A673 (cell line): ENCODE results near the gene SLC5A2. TPM values are rescaled to one million over a fixed set of nuclear protein-coding genes. Genes with fewer than 3 reads are reported as not detected.

Experiments used
- BruUV-seq: library from RNA; stranded (reverse); fragments of 400-500 nt; replicated peaks from 2 replicates; lab custom pipeline; 2021; lab: Mats Ljungman, UMichigan
- CTCF ChIA-PET: fragments of 300-600 bp; sonication (Branson Sonifier 250); formaldehyde crosslinking; loops from one replicate; lab custom pipeline; 2022; ENCODE audit warnings: antibody characterized with exemption; lab: Charles Lee
- POLR2A ChIA-PET: fragments of 300-600 bp; sonication (Branson Sonifier 250); formaldehyde crosslinking; loops from one replicate; lab custom pipeline; 2022; ENCODE audit warnings: antibody characterized with exemption; ENCODE audit not compliant: low non-redundant PET; lab: Charles Lee
- DNase-seq: peaks from one replicate; pipeline ENCODE4 v3.0.0-alpha.2; 2015; ENCODE audit warnings: low spot score
- H3K27ac ChIP-seq: fragments of 200-600 bp; sonication (generic); 2 replicates; pipeline ENCODE4 v1.5.1; 2016; ENCODE audit warnings: mixed run types, low read depth, mild to moderate bottlenecking, mixed read lengths, antibody characterized with exemption, low read length; ENCODE audit not compliant: poor library complexity, severe bottlenecking
- H3K27me3 ChIP-seq: fragments of 200-600 bp; sonication (generic); replicated peaks from 2 replicates; pipeline ENCODE4 v1.6.1; 2017; ENCODE audit warnings: mixed run types, low read depth, mild to moderate bottlenecking, mixed read lengths, antibody characterized with exemption, low read length; ENCODE audit not compliant: insufficient read depth, poor library complexity
- H3K36me3 ChIP-seq: fragments of 200-600 bp; sonication (generic); 2 replicates; pipeline ENCODE4 v1.6.1; 2016; ENCODE audit warnings: mixed run types, mild to moderate bottlenecking, mixed read lengths, antibody characterized with exemption, low read length; ENCODE audit not compliant: insufficient read depth, poor library complexity, severe bottlenecking
- H3K4me1 ChIP-seq: fragments of 200-600 bp; sonication (generic); 2 replicates; pipeline ENCODE4 v1.6.1; 2017; ENCODE audit warnings: mixed run types, mild to moderate bottlenecking, mixed read lengths, antibody characterized with exemption, low read length; ENCODE audit not compliant: insufficient read depth, poor library complexity, severe bottlenecking
- H3K4me3 ChIP-seq: fragments of 200-600 bp; sonication (generic); 2 replicates; pipeline ENCODE4 v1.5.1; 2016; ENCODE audit warnings: low read depth, mixed run types, mild to moderate bottlenecking, mixed read lengths, low read length; ENCODE audit not compliant: poor library complexity, severe bottlenecking
- H3K9me3 ChIP-seq: fragments of 200-600 bp; sonication (generic); 2 replicates; pipeline ENCODE4 v1.6.1; 2016; ENCODE audit warnings: mixed run types, low read depth, mild to moderate bottlenecking, mixed read lengths, antibody characterized with exemption, low read length; ENCODE audit not compliant: poor library complexity, severe bottlenecking
- CTCF ChIP-seq: fragments of 300-800, 200-600 bp; sonication (generic); conservative IDR thresholded peaks from 2 replicates; pipeline ENCODE4 v1.5.1; 2017; ENCODE audit warnings: low read depth, mild to moderate bottlenecking, antibody characterized with exemption, low read length, moderate library complexity, mixed read lengths
- EZH2 ChIP-seq: fragments of 200-600 bp; sonication (generic); IDR thresholded peaks from 2 replicates; pipeline ENCODE4 v1.6.1; 2017; ENCODE audit warnings: borderline replicate concordance, low read depth, mild to moderate bottlenecking, mixed read lengths, antibody characterized with exemption, low read length; ENCODE audit not compliant: poor library complexity, severe bottlenecking
- intact Hi-C: fragments of 100-400 bp; cut with micrococcal nuclease; formaldehyde crosslinking; loops from one replicate; pipeline ENCODE4 v1.10.0; 2022; ENCODE audit not compliant: unreplicated experiment
- total RNA-seq: library from RNA; stranded (reverse); gene quantifications from 2 replicates; pipeline ENCODE4 v1.2.3, GENCODE V29; 2021

Gene SLC5A2
- total RNA-seq, 1 experiment from 2014 or later = not detected

GRCh38 chr16:31531096-31531495 lies 48.2 kb downstream of the SLC5A2 start:
- peaks cover 62% of the 10 kb centered on the region for H3K27me3 ChIP-seq
- no TSS peak for BruUV-seq
- no peaks in the 10 kb centered on the region for H3K4me1 ChIP-seq
- intact Hi-C loops = no loop called here
- H3K9me3 ChIP-seq = no peaks in the 10 kb centered on the region
- ChIA-PET POLR2A (no interaction called here), CTCF (no interaction called here)
- H3K4me3 ChIP-seq = no peak overlapping the region
- H3K36me3 ChIP-seq = no peaks in the 10 kb centered on the region
- TF ChIP-seq EZH2 (no peak), CTCF (no peak)
- H3K27ac ChIP-seq = no peak overlapping the region
- no peak for DNase-seq

- TF ChIP-seq EZH2 (no peak), CTCF (no peak)
- ChIA-PET POLR2A (no interaction called here), CTCF (no interaction called here)
- H3K27ac ChIP-seq = no peak overlapping the region
- intact Hi-C loops = no loop called here
- H3K4me1 ChIP-seq = no peaks in the 10 kb centered on the region
- no TSS peak for BruUV-seq
- peaks cover 70% of the 10 kb centered on the region for H3K27me3 ChIP-seq
- no peaks in the 10 kb centered on the region for H3K9me3 ChIP-seq
- H3K36me3 ChIP-seq = no peaks in the 10 kb centered on the region
- no peak for DNase-seq
- H3K4me3 ChIP-seq = no peak overlapping the region
Observed at GRCh38 chr16:31532120-31532519, 49.2 kb downstream of the SLC5A2 start.

- no peak overlapping the region for H3K27ac ChIP-seq
- peaks cover 70% of the 10 kb centered on the region for H3K27me3 ChIP-seq
- BruUV-seq = no TSS peak
- CTCF ChIA-PET = no interaction called here
- no peaks in the 10 kb centered on the region for H3K36me3 ChIP-seq
- no peak overlapping the region for H3K4me3 ChIP-seq
- POLR2A ChIA-PET = no interaction called here
- H3K9me3 ChIP-seq = no peaks in the 10 kb centered on the region
- H3K4me1 ChIP-seq = no peaks in the 10 kb centered on the region
- DNase-seq = no peak
- intact Hi-C loops = no loop called here
- TF ChIP-seq CTCF = no peak
Observed at GRCh38 chr16:31532896-31533295, 50.0 kb downstream of the SLC5A2 start.
